Astrocyte of the cerebellum (primary cell): ENCODE data around the gene NACA2.

ENCODE experiments used
- DNase-seq: peaks from one replicate; pipeline ENCODE4 v3.0.0-alpha.2; 2011; ENCODE audit warnings: low read depth
- H3K4me3 ChIP-seq: 2 replicates; pipeline ENCODE4 v1.5.1; 2011; ENCODE audit warnings: mild to moderate bottlenecking, low read depth, low read length, moderate library complexity
- in situ Hi-C: cut with HindIII; loops from 2 replicates; pipeline ENCODE4 v1.10.0; 2017; ENCODE audit warnings: low sequenced_read_pairs
- TF ChIP-seq, protein P1 (sequence below): IDR thresholded peaks from 2 replicates; pipeline ENCODE4 v1.5.1; 2012; ENCODE audit warnings: low read length, low read depth, moderate library complexity, mild to moderate bottlenecking; ENCODE audit errors: missing control alignments

NACA2 gene

DNA sequence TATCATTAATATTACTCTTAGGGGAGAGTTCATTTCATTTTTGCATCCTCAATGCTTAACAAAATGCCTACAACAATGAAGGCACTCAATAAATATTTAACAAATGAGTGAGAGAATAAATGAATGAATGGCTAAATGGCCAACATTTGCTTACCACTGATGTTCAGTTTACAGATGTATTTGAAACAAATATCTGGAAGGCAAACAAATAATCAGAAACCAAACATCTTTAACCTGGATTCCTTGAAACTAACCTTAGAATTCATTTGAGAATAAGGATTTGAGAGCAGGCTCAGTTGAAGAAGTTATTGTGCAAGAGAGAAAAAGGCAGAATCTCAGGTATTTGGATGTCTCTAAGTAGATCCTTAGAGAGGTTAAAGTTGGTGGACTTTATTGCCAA, 8.4 kb downstream of the NACA2 start:
- no peak overlapping the region for H3K4me3 ChIP-seq
- in situ Hi-C loops: no loop called here
- TF ChIP-seq, protein P1, sequence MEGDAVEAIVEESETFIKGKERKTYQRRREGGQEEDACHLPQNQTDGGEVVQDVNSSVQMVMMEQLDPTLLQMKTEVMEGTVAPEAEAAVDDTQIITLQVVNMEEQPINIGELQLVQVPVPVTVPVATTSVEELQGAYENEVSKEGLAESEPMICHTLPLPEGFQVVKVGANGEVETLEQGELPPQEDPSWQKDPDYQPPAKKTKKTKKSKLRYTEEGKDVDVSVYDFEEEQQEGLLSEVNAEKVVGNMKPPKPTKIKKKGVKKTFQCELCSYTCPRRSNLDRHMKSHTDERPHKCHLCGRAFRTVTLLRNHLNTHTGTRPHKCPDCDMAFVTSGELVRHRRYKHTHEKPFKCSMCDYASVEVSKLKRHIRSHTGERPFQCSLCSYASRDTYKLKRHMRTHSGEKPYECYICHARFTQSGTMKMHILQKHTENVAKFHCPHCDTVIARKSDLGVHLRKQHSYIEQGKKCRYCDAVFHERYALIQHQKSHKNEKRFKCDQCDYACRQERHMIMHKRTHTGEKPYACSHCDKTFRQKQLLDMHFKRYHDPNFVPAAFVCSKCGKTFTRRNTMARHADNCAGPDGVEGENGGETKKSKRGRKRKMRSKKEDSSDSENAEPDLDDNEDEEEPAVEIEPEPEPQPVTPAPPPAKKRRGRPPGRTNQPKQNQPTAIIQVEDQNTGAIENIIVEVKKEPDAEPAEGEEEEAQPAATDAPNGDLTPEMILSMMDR: no peak
- no peak for DNase-seq

- TF ChIP-seq, protein P1: no peak
- in situ Hi-C loops: no loop called here
- no peak for DNase-seq
- no peak overlapping the region for H3K4me3 ChIP-seq
These were observed 9.2 kb downstream of the NACA2 start for GRCh38 chr17:61581611-61582349.

- in situ Hi-C loops: no loop called here
- no peak for DNase-seq
- TF ChIP-seq, protein P1: no peak
- H3K4me3 ChIP-seq: no peak overlapping the region
These were observed 10.5 kb downstream of the NACA2 start for GRCh38 chr17:61580502-61580901.

GRCh38 chr17:61579961-61580360, 11.1 kb downstream of the NACA2 start:
- in situ Hi-C loops: no loop called here
- no peak overlapping the region for H3K4me3 ChIP-seq
- DNase-seq: no peak
- TF ChIP-seq, protein P1: no peak

DNA sequence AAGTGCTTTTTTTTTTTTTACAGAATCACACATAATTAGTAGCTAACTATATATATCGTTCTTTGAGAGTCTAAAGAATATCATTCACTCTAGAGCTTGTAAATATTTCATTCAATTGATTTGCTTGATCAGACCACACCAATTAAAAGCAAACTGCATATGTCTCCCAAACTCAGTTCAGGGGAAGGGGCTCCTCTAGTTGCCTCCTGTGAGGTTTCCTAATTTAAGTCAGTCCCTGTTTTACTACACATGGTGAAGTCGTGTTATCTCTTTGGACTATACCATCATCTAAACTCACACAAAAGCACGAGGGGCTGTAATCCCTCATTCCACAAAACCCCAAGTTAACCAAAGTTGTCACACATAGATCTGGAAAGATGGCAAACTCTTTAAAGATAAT, 11.7 kb downstream of the NACA2 start:
- in situ Hi-C loops: no loop called here
- TF ChIP-seq, protein P1: no peak

DNA sequence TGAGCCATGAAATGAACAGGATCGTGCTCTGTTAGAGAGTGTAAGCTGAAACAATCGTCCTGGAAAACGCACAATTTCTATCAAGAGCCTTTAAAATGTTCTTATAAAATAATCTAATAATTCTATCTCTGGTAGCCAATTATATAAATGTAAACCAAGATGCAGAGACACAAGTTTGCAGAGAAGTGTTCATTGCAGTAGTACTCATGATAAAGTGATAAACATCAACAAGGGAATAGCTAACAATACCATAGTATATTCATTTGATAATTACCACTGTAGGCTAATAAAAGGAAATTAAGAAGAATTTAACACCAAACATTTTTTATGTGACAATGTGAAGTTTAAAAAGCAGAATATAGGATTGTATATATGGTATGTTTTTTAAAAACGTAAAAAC, 12.4 kb downstream of the NACA2 start:
- DNase-seq: no peak
- H3K4me3 ChIP-seq: no peak overlapping the region
- in situ Hi-C loops: no loop called here
- TF ChIP-seq, protein P1: no peak

More for the DNA sequence above, 11.7 kb downstream of the NACA2 start:
- H3K4me3 ChIP-seq: no peak overlapping the region
- DNase-seq: no peak

- no peak overlapping the region for H3K4me3 ChIP-seq
- in situ Hi-C loops: no loop called here
- TF ChIP-seq, protein P1: no peak
- DNase-seq: no peak
These were observed 15.0 kb downstream of the NACA2 start for GRCh38 chr17:61575983-61576382.
